CD4-positive, CD25-positive, alpha-beta regulatory T cell (primary cell): Measurements from ENCODE around the gene KCNQ1. TPM values are rescaled to one million over a fixed set of nuclear protein-coding genes. Genes with fewer than 3 reads are reported as not detected.

Experiments used
- ATAC-seq, 2 donors: fragments of 150-1000 bp; cut with Tn5 transposase; one replicate each; pipeline ENCODE4 v1.10.0; 2021; ENCODE audit warnings: low read depth in 2 of 2, moderate number of reproducible peaks in 2 of 2, moderate library complexity in 1 of 2
- DNase-seq, 3 donors: peaks; one replicate each; pipeline versions ENCODE4 v3.0.0 to v3.0.0-alpha.2; 2012 to 2022; ENCODE audit warnings: mixed read lengths in 1 of 3
- H3K27ac ChIP-seq: one replicate; pipeline ENCODE4 v1.7.0; 2013; ENCODE audit warnings: mild to moderate bottlenecking, low read length; ENCODE audit not compliant: insufficient read depth, poor library complexity, severe bottlenecking
- H3K27me3 ChIP-seq: one replicate; pipeline ENCODE4 v1.7.0; 2013; ENCODE audit warnings: low read length; ENCODE audit not compliant: control insufficient read depth, insufficient read depth
- H3K36me3 ChIP-seq: one replicate; pipeline ENCODE4 v1.7.0; 2013; ENCODE audit warnings: mild to moderate bottlenecking, low read length, moderate library complexity; ENCODE audit not compliant: control insufficient read depth, insufficient read depth
- H3K4me1 ChIP-seq: 2 replicates; pipeline ENCODE4 v1.7.0; 2013; ENCODE audit warnings: mild to moderate bottlenecking, low read length; ENCODE audit not compliant: insufficient read depth, control insufficient read depth, poor library complexity, severe bottlenecking
- H3K4me3 ChIP-seq: one replicate; pipeline ENCODE4 v1.7.0; 2013; ENCODE audit warnings: low read depth, mild to moderate bottlenecking, low read length, moderate library complexity
- H3K9me3 ChIP-seq, 2 experiments: 1 replicate in 1 of 2; 2 replicates in 1 of 2; pipeline ENCODE4 v1.7.0; 2013; ENCODE audit warnings: low read length in 2 of 2, mild to moderate bottlenecking in 1 of 2, moderate library complexity in 1 of 2; ENCODE audit not compliant: control insufficient read depth in 2 of 2
- H3K27ac Mint-ChIP-seq, 3 donors: one replicate each; pipeline ENCODE4 v1.8.0; 2020 to 2022; ENCODE audit warnings: mild to moderate bottlenecking in 3 of 3, mixed read lengths in 3 of 3, moderate library complexity in 2 of 3
- H3K27me3 Mint-ChIP-seq: one replicate; pipeline ENCODE4 v1.8.0; 2022; ENCODE audit warnings: mild to moderate bottlenecking, mixed read lengths
- H3K36me3 Mint-ChIP-seq: one replicate; pipeline ENCODE4 v1.8.0; 2020; ENCODE audit warnings: mixed read lengths
- H3K4me1 Mint-ChIP-seq, 4 donors: one replicate each; pipeline ENCODE4 v1.8.0; 2020 to 2022; ENCODE audit warnings: mixed read lengths in 4 of 4, mild to moderate bottlenecking in 1 of 4
- H3K4me3 Mint-ChIP-seq, 4 donors: one replicate each; pipeline ENCODE4 v1.8.0; 2020 to 2022; ENCODE audit warnings: mild to moderate bottlenecking in 4 of 4, mixed read lengths in 4 of 4, moderate library complexity in 3 of 4
- H3K9me3 Mint-ChIP-seq, 7 donors: one replicate each; pipeline ENCODE4 v1.8.0; 2020 to 2022; ENCODE audit warnings: mixed read lengths in 7 of 7, mild to moderate bottlenecking in 3 of 7, moderate library complexity in 2 of 7
- polyA plus RNA-seq, 4 donors: library from polyadenylated mRNA; unstranded; fragments of 300-500 nt; fragmentation: Illumina TruSeq; gene quantifications; one replicate each; pipeline ENCODE4 v1.2.3, GENCODE V29; 2021
- total RNA-seq: library from RNA; stranded (reverse); gene quantifications from one replicate; pipeline ENCODE4 v1.2.3, GENCODE V29; 2022

The KCNQ1 gene
- total and polyA plus RNA-seq, 5 donors from 2014 or later: 5.5 to 13.4 (median 6.8) TPM

DNA sequence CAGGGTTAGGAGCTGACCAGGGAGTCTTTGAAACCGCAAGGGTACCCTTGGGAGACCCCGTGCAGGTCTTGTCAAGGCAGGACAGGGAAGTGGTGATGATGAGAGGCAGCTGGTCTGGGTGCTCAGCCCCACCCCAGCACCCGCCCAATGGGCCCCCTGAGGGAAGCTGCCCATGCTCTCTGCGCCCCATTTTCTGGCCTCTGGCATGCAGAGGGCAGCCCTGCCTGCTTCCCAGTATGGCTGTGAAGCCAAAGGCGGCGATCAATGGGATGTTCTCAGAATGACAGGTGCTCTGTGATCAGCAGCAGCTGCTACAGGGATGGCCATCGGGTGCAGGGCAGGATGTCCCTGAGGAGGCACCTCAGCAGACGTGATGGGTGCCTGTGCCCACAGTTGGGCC is 386.1 kb downstream of the KCNQ1 start:
- Mint-ChIP-seq H3K4me3 (no peak overlapping the region), H3K27ac (no peak overlapping the region), H3K36me3 (peaks cover 24% of the 10 kb centered on the region), H3K9me3 (peaks cover 0 to 18% (median 3%) of the 10 kb centered on the region in 7 donors), H3K27me3 (no peaks in the 10 kb centered on the region), H3K4me1 (peaks cover 0 to 2% (median 0%) of the 10 kb centered on the region in 4 donors)
- ATAC-seq (no peak), DNase-seq (no peak)
- Histone ChIP-seq H3K4me1 (no peaks in the 10 kb centered on the region), H3K9me3 (peaks cover 4 to 11% of the 10 kb centered on the region in 2 experiments), H3K4me3 (no peak overlapping the region), H3K27me3 (no peaks in the 10 kb centered on the region), H3K27ac (no peak overlapping the region), H3K36me3 (no peaks in the 10 kb centered on the region)

DNA sequence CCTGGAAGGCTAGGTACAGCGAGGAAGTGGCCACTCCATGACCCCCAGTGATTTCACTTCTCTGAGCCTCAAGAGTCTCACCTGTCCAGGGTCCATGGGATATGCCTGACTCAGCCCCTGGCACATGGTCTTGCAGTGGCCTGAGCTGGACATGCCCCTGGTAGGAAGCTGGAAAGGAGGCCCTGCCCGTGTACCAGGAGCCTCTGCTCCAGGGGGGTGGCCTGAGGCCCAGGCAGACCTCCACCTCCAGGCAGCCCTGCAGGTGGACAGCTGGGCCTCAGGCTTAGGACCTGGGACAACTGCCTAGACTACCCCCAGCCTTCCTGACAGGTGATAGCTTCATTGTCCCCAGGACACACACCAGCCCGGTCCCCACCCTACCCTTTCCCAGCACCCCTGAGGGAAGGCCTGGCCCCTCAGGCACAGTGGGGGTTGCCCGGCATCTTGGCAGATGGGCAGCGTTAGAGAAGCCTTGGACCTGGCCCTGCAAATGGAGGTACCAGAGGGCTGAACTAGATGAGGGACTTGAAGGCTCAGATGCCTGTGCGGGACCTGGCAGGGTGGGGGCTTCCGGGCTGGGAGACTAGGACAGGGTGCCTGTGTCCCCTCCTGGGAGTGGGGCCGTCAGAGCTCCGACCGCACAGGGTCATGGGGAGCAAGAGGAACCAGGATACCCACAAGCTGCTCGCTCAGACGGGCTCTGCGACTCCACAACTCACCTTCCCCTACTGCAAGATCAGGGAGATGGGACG is 387.1 kb downstream of the KCNQ1 start:
- no peak overlapping the region for H3K27ac Mint-ChIP-seq
- no peaks in the 10 kb centered on the region for H3K36me3 ChIP-seq
- H3K27me3 Mint-ChIP-seq: no peaks in the 10 kb centered on the region
- peaks cover 20% of the 10 kb centered on the region for H3K36me3 Mint-ChIP-seq
- H3K4me3 Mint-ChIP-seq: no peak overlapping the region
- no peak overlapping the region for H3K27ac ChIP-seq
- H3K4me1 Mint-ChIP-seq: peaks cover 0 to under 1% (median 0%) of the 10 kb centered on the region in 4 donors
- no peak overlapping the region for H3K4me3 ChIP-seq
- no peak for DNase-seq
- H3K27me3 ChIP-seq: no peaks in the 10 kb centered on the region
- peaks cover 4 to 11% of the 10 kb centered on the region in 2 experiments for H3K9me3 ChIP-seq
- peaks cover 0 to 18% (median 3%) of the 10 kb centered on the region in 7 donors for H3K9me3 Mint-ChIP-seq
- H3K4me1 ChIP-seq: no peaks in the 10 kb centered on the region
- no peak for ATAC-seq

DNA sequence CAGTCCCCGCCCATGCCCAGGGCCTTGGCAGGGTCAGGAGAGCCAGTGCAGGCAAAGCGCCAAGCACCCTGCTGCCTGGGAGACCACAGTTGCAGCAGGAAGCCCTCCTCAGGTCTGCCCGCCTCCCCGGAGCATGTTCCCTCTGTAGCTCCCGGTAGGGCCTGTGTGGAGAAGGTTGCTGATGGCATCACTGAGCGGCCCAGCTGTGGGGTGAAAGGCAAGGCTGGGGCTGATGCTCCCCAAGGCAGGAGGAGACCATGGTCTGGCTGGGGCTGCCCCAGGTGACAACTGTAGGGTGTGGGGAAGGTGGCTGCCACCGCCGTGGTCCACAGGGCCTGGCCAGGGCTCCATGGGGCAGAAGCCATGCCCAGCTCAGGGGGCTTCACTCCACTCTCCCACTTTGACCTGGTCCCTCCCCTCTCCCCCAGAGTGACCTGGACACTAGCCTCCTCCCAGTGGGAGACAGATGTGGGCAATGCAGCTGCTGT is 387.8 kb downstream of the KCNQ1 start:
- no peak overlapping the region for H3K4me3 ChIP-seq
- Mint-ChIP-seq H3K9me3 (peaks cover 0 to 17% (median 3%) of the 10 kb centered on the region in 7 donors), H3K36me3 (peaks cover 18% of the 10 kb centered on the region), H3K27me3 (no peaks in the 10 kb centered on the region), H3K27ac (no peak overlapping the region), H3K4me3 (no peak overlapping the region), H3K4me1 (no peaks in the 10 kb centered on the region)
- no peaks in the 10 kb centered on the region for H3K36me3 ChIP-seq
- ATAC-seq (no peak), DNase-seq (no peak)
- no peaks in the 10 kb centered on the region for H3K27me3 ChIP-seq
- no peaks in the 10 kb centered on the region for H3K4me1 ChIP-seq
- peaks cover 4 to 11% of the 10 kb centered on the region in 2 experiments for H3K9me3 ChIP-seq
- no peak overlapping the region for H3K27ac ChIP-seq

DNA sequence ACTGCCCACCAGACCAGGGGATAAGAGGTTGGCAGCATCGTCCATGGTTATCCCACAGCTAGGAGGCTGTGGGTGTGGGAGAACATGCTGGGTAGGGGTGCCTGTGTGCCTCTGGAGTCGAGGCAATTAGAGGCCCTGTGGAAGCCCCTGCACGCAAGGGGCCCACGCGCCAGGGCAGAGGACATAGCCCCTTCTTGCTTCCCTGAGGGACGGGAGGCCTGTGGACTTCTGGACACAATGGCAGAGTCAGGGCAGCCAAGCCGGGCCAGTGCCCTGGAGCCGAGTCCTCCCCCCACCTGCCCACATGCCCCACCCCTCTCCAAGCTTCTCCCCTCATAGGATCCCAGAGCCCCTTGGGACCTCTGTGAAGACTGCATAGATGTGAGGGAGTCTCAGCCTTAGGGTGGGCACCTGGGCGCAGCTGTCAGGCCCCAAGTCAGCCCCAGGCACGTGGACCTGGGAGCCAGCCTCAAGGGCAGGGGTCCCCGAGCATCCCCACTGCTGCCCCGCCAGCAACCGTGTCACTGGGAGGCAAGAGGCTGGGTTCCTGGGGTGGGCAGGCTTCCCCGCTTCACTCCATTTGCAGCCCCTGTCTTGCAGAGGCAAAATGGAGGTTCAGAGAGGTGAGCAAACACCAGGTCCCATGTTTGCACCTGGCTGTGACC is 388.4 kb downstream of the KCNQ1 start:
- H3K27me3 ChIP-seq: no peaks in the 10 kb centered on the region
- Mint-ChIP-seq H3K27me3 (no peaks in the 10 kb centered on the region), H3K4me1 (no peaks in the 10 kb centered on the region), H3K9me3 (peaks cover 0 to 15% (median 2%) of the 10 kb centered on the region in 7 donors), H3K36me3 (peaks cover 12% of the 10 kb centered on the region), H3K27ac (no peak overlapping the region), H3K4me3 (no peak overlapping the region)
- ATAC-seq (no peak), DNase-seq (no peak)
- no peaks in the 10 kb centered on the region for H3K4me1 ChIP-seq
- no peak overlapping the region for H3K4me3 ChIP-seq
- H3K27ac ChIP-seq: no peak overlapping the region
- peaks cover 4 to 6% of the 10 kb centered on the region in 2 experiments for H3K9me3 ChIP-seq
- H3K36me3 ChIP-seq: no peaks in the 10 kb centered on the region

DNA sequence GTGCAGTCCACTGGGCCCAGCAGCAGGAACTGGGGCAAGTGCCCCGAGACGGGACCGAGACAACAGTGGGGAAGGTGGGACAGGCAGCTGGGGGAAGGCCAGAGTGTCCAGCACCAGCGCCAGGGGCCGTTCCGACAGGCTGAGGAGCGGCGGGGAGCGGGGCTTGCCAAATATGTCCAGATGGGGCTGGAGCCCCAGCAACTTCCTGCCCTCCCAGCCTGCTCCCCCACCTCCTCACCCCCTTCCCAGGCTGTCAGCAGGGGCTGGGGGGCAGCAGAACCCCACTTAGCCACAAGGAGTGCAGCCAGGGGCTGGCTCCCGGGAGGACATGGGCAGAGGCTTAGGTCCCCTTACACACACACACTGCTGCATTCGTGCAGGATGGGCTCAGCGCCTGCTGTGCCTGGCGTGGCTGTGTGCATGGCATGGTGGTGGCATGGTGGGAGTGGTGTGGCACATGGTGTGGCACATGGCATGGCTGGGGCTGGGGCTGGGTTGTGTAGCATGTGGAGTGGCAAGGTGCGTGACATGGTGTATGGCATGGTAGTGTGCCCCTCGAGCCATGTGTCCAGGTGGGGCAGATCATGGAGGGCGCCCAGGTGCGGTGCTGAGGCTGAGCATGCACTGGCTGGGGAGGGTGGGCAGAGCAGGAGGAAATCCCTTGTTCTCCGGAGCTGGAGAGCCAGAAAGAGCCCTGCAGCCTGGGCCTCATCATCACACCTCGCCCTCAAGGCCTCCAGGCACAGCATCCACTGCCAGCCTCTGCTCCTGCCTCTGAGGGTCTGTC is 389.1 kb downstream of the KCNQ1 start:
- peaks cover 0 to 8% (median 2%) of the 10 kb centered on the region in 7 donors for H3K9me3 Mint-ChIP-seq
- no peaks in the 10 kb centered on the region for H3K4me1 Mint-ChIP-seq
- peaks cover 2 to 4% of the 10 kb centered on the region in 2 experiments for H3K9me3 ChIP-seq
- H3K36me3 ChIP-seq: no peaks in the 10 kb centered on the region
- H3K27me3 Mint-ChIP-seq: no peaks in the 10 kb centered on the region
- no peak overlapping the region for H3K27ac ChIP-seq
- H3K4me3 Mint-ChIP-seq: no peak overlapping the region
- H3K4me1 ChIP-seq: no peaks in the 10 kb centered on the region
- no peak overlapping the region for H3K4me3 ChIP-seq
- no peaks in the 10 kb centered on the region for H3K27me3 ChIP-seq
- ATAC-seq: no peak
- no peak for DNase-seq
- H3K27ac Mint-ChIP-seq: no peak overlapping the region
- H3K36me3 Mint-ChIP-seq: peaks cover 5% of the 10 kb centered on the region

DNA sequence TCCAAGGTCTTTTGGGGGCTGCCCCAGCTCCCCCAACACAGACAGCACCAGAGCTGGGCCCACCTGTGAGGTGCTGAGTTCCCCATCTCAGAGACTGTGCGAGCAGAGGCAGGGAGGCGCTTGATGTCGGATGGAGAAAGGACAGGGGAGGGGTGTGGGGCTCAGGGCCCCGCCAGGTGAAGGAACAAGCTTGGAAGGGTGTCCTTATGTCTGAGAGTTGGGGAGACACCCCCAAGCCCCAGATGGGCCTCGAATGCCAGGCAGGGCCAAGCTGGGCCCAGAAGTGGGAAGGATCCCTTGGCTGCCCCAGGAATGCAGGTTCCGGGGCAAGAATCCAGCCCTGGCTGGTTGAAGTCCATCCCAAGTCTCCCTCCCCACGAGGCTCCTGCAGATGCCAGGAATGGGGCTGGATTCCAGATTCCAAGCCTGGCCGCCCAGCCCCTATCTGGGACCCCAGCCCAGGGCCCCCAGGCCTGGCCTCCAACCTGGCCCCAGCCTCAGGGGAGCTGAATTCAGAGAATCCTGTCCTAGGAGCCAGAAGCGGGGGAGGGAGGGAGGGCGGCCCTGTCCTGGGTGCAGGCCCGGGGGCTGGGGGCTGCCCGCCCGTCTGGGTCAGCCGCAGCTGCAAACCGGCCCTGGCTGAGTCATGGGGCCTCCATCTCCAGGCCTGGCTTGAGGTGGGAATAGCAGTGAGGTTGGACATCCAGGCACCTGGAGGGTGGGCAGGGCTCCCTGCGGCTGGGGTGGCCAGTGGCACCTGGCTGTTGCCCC is 389.9 kb downstream of the KCNQ1 start:
- no peak for ATAC-seq
- Histone ChIP-seq H3K4me1 (no peaks in the 10 kb centered on the region), H3K27me3 (no peaks in the 10 kb centered on the region), H3K9me3 (no peaks in the 10 kb centered on the region), H3K36me3 (no peaks in the 10 kb centered on the region), H3K27ac (no peak overlapping the region), H3K4me3 (no peak overlapping the region)
- Mint-ChIP-seq H3K27me3 (no peaks in the 10 kb centered on the region), H3K4me3 (no peak overlapping the region), H3K9me3 (peaks cover 0 to 2% (median 0%) of the 10 kb centered on the region in 7 donors), H3K4me1 (no peaks in the 10 kb centered on the region), H3K27ac (no peak overlapping the region), H3K36me3 (no peaks in the 10 kb centered on the region)
- no peak for DNase-seq

DNA sequence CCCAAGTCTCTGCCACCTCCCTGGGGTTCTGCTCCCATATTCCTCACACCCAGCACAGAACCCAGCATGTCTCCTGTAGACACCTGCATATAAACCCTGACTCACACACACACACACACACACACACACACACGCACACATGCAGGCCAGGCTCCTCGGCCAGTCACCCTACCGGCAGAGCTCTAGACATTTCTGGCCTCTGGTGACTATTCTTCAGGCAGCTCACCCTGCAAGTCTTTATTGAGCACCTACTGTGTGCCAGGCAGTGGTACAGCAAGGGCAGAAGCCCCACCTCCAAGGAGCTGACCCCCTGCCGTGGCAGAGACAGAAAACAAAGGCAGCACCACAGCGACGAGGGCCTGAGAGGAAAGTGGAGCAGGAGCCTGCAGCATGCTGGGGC is 390.5 kb downstream of the KCNQ1 start:
- no peak overlapping the region for H3K4me3 Mint-ChIP-seq
- H3K9me3 Mint-ChIP-seq: peaks cover 0 to 2% (median 0%) of the 10 kb centered on the region in 7 donors
- no peaks in the 10 kb centered on the region for H3K9me3 ChIP-seq
- H3K27ac ChIP-seq: no peak overlapping the region
- no peak overlapping the region for H3K4me3 ChIP-seq
- H3K36me3 ChIP-seq: no peaks in the 10 kb centered on the region
- peaks cover 5% of the 10 kb centered on the region for H3K36me3 Mint-ChIP-seq
- no peaks in the 10 kb centered on the region for H3K4me1 ChIP-seq
- H3K27ac Mint-ChIP-seq: peak overlapping the region in 1 of 3 donors; percentile 45
- ATAC-seq: no peak
- no peaks in the 10 kb centered on the region for H3K27me3 Mint-ChIP-seq
- H3K27me3 ChIP-seq: no peaks in the 10 kb centered on the region
- DNase-seq: no peak
- H3K4me1 Mint-ChIP-seq: peaks cover 0 to 5% (median 1%) of the 10 kb centered on the region in 4 donors
